Subcutaneous adipose tissue (tissue), 4 donors: ENCODE measurements around the gene PTBP1. TPM values are rescaled to one million over a fixed set of nuclear protein-coding genes. Genes with fewer than 3 reads are reported as not detected.

Experiments
- total RNA-seq, 4 donors: library from RNA; depleted of rRNA; stranded (reverse); fragments of >200 nt; gene quantifications; one replicate each; pipeline ENCODE4 v1.1.0, GENCODE V29; 2016
- TF ChIP-seq, protein P1 (sequence below): fragments of 450-650 bp; IDR thresholded peaks from one replicate; pipeline ENCODE4 v1.5.1; 2016; ENCODE audit warnings: low read depth, mild to moderate bottlenecking, control low read depth, antibody characterized with exemption, moderate library complexity

Gene PTBP1
- total RNA-seq, 4 donors from 2014 or later = 77.5 to 108 (median 87.8) TPM

DNA sequence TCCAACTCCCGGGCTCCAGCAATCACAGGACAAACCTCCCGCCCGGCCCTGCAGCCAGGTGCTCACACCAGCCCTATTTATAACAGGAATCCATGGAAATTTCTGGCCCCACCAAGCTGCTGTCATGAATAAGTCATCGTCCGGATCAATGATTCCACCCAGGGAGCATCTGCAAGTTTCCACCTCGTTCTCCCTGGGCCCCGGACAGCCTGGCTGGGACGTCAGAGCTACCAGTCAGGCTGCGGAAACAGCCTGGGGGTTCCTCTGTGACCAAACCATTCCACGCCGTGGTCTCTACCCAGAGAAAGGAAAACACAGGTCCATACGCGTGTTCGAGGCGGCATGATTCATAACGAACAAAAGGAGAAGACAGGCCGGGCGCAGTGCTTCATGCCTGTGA is 20.7 kb upstream of the PTBP1 start:
- TF ChIP-seq, protein P1, sequence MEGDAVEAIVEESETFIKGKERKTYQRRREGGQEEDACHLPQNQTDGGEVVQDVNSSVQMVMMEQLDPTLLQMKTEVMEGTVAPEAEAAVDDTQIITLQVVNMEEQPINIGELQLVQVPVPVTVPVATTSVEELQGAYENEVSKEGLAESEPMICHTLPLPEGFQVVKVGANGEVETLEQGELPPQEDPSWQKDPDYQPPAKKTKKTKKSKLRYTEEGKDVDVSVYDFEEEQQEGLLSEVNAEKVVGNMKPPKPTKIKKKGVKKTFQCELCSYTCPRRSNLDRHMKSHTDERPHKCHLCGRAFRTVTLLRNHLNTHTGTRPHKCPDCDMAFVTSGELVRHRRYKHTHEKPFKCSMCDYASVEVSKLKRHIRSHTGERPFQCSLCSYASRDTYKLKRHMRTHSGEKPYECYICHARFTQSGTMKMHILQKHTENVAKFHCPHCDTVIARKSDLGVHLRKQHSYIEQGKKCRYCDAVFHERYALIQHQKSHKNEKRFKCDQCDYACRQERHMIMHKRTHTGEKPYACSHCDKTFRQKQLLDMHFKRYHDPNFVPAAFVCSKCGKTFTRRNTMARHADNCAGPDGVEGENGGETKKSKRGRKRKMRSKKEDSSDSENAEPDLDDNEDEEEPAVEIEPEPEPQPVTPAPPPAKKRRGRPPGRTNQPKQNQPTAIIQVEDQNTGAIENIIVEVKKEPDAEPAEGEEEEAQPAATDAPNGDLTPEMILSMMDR = no peak

GRCh38 chr19:778910-779653 is 18.2 kb upstream of the PTBP1 start:
- TF ChIP-seq, protein P1 = no peak

DNA sequence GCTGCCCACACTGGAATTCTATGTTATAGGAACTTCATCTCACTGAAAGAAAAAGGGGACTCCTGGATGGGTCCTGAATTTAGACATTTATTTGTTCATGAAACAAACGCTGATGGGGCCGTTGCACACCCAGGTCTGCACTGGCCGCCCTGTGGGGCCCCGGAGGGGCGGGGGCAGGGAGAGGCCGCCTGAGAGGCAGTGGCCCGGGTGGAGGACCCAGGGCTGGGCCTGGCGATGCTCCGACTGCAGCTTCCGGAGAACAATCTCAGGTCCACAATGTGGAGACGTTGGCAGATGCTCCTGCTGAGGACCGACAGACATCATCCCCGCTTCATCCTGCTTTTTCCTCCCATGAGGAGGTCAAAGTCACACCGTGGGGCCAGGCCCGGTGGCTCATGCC is 16.3 kb upstream of the PTBP1 start:
- TF ChIP-seq, protein P1 = no peak

DNA sequence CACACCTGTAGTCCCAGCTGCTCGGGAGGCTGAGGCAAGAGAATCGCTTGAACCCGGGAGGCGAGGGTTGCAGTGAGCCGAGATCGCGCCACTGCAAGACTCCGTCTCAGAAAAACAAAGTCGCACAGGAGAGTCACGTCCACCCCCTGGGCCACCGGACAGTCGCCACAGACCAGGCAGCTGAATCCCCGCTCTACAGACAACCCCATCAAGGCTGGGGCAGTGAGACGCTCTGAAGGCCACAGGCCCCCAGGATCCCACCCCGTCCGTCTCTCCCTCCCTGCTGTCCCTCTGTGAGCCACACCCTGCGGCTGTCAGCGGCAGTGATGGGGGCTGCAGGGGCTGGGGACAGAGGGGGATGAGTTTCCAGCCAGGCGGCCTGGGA is 15.5 kb upstream of the PTBP1 start:
- TF ChIP-seq, protein P1 = no peak

DNA sequence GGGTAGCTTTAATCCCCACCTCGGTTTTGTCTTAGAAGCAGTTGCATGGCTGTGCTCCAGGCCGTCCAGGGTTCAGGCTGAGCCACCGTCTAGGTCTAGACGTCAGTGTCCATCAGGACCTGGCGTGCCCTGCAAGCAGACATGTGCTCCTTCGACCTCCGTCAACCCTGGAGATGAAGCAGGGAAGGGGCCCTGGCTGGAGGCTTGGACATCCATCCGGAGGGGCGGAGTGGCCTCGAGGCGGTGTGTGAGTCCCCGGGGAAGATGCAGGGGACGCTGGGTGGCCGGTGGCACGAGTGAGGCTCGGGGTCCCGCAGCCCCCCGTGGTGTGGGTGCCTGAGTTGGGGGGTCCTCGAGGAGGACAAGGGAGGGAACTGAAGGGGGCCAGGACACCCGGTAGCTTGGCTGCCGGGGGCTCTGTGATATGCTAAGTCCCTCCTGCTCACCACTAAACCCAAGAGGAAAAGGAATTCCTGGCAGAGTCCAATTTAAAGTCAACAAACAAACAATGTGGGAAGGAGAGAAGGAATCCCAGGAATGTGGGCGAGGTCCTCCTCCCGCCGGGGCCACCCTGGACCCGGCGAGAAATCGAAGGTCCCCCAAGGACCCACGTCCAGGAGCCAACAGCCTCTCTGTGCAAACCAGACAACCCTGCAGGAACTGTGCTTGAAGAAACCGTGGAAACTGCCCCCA is 14.9 kb upstream of the PTBP1 start:
- TF ChIP-seq, protein P1 = no peak

- TF ChIP-seq, protein P1 = no peak
Measured at GRCh38 chr19:782878-783668, 14.2 kb upstream of the PTBP1 start.

GRCh38 chr19:784541-784940 is 12.7 kb upstream of the PTBP1 start:
- TF ChIP-seq, protein P1 = no peak
